ENCODE measurements around the gene ABHD13. TPM values are rescaled to one million over a fixed set of nuclear protein-coding genes. Genes with fewer than 3 reads are reported as not detected.

Gene ABHD13
- 12.1 TPM for total RNA-seq (2013)
- polyA plus RNA-seq (10 to 100 TPM in 2 of 3 donors, 1 to 10 TPM in 1; 6.8 to 20.7 (median 18.6) TPM), polyA minus RNA-seq (3.0 and 4.2 TPM in 2 replicates), total RNA-seq (23.7 to 72.4 (median 55.3) reads per million in 11 experiments)

DNA sequence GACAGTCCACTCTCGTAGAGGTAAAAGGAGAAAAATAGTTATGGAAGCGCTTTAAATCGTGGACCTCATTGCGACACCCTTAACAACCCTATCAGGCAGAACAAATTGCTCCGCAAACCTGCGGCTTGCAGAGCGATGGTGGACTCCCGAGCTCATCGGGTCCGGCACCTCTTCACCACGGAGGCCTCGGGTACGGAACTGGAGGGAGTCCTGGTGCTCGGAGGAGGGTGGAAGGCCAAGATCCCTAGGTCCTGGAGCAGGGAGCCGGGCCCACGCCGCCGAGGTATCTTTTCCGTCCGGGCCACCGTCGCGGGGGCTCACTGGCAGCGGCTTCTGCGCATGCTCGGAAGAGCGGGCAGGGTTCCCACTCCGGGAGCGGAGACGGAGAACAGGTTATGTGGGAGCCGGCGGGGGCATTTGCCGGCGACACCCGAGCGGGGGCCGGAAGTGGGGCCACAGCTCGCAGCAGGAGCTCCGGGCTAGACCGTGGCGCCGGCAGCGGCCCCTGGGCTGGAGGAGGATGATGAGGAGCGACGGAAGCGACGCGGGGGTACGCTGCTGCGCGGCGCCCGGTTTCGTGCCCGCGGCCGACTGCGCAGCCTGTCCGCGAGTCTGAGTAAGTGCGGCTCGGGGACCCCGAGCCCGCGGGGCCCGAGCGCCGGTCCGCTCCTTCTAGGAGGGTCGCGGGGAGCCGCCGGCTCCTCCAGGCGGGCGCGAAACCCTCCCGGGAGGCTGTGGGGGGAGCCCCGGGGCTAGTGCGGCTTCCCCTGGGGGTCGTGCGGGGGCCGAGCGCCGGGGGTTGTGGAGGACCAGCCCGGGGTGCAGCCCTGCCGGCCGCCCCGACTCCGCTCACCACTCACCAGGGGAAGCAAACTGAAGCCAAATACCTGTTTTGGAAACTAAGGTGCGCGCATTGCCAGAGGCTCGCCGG lies at the start of gene ABHD13:
Gene ABHD13 (plus strand): TSS at position 349 of the 931 bp plus-strand sequence. CDS start 10,827 bp downstream, outside the sequence.
- Mint-ChIP-seq H3K9me3 (peaks cover 0 to 1% (median 0%) of the 10 kb centered on the region in 7 donors), H3K36me3 (peaks cover 0 to 4% of the 10 kb centered on the region in 2 donors), H3K27ac (peak within 1 kb of the TSS; percentile 84 to 97 (median 95)), H3K27me3 (ENCODE audit: low read depth in 3 of 3) (peaks cover 0 to 1% (median 0%) of the 10 kb centered on the region in 3 donors), H3K4me1 (peaks cover 40% of the 10 kb centered on the region), H3K4me3 (peak within 1 kb of the TSS; percentile 95 to 96)
- peaks cover 69% of the 10 kb centered on the region for H3K79me2 ChIP-seq (ENCODE audit: insufficient read depth, low read length)
- peaks cover 7% of the 10 kb centered on the region for H4K20me1 ChIP-seq (ENCODE audit: insufficient read depth, low read length)
- no peaks in the 10 kb centered on the region for H3K36me3 ChIP-seq (replicated peaks in 1 of 2; ENCODE audit: control insufficient read depth in 1 of 2, insufficient read depth in 2 of 2, low read length in 2 of 2)
- H3K4me2 ChIP-seq (replicated peaks; ENCODE audit: extremely low read depth, low read length, poor library complexity, severe bottlenecking), result peak within 1 kb of the TSS; percentile 81
- no peaks in the 10 kb centered on the region for H3K27me3 ChIP-seq (ENCODE audit: control insufficient read depth in 2 of 2, insufficient read depth in 2 of 2, low read length in 2 of 2)
- DNase-seq, result peak; percentile 80 to 89 (median 83)
- H3K4me3 ChIP-seq (replicated peaks in 1 of 3; ENCODE audit: low read depth in 2 of 3, low read length in 3 of 3), result peak within 1 kb of the TSS; percentile 81 to 96 (median 85)
- peak within 1 kb of the TSS; percentile 52 to 92 for H3K27ac ChIP-seq (ENCODE audit: low read depth in 1 of 2, low read length in 2 of 2)
- under 1% methylated on average over 72 of the region's 93 CpGs for WGBS (ENCODE audit: insufficient coverage)
- H3K9me3 ChIP-seq (replicated peaks in 1 of 2; ENCODE audit: control insufficient read depth in 1 of 2, insufficient read depth in 1 of 2, low read length in 2 of 2), result no peaks in the 10 kb centered on the region
- peak within 1 kb of the TSS; percentile 98 for H2AFZ ChIP-seq (ENCODE audit: insufficient read depth, low read depth, low read length, poor library complexity, severe bottlenecking)
- H3K9ac ChIP-seq (ENCODE audit: insufficient read depth, low read length, poor library complexity, severe bottlenecking), result peak within 1 kb of the TSS; percentile 97
- TF ChIP-seq, protein P1, sequence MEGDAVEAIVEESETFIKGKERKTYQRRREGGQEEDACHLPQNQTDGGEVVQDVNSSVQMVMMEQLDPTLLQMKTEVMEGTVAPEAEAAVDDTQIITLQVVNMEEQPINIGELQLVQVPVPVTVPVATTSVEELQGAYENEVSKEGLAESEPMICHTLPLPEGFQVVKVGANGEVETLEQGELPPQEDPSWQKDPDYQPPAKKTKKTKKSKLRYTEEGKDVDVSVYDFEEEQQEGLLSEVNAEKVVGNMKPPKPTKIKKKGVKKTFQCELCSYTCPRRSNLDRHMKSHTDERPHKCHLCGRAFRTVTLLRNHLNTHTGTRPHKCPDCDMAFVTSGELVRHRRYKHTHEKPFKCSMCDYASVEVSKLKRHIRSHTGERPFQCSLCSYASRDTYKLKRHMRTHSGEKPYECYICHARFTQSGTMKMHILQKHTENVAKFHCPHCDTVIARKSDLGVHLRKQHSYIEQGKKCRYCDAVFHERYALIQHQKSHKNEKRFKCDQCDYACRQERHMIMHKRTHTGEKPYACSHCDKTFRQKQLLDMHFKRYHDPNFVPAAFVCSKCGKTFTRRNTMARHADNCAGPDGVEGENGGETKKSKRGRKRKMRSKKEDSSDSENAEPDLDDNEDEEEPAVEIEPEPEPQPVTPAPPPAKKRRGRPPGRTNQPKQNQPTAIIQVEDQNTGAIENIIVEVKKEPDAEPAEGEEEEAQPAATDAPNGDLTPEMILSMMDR (IDR thresholded peaks at IDR 0.05), result no peak
- H3K4me1 ChIP-seq (ENCODE audit: control insufficient read depth in 1 of 2, insufficient read depth in 2 of 2, low read length in 2 of 2), result peaks cover 37 to 47% of the 10 kb centered on the region in 2 donors
- intact Hi-C loops (cut with micrococcal nuclease), result loop anchor here (2.0 to 10.0 kb wide), 3 partner anchors 49 to 696 kb away; partner anchors contain the start of gene TNFSF13B (in 2 of the 2)

DNA sequence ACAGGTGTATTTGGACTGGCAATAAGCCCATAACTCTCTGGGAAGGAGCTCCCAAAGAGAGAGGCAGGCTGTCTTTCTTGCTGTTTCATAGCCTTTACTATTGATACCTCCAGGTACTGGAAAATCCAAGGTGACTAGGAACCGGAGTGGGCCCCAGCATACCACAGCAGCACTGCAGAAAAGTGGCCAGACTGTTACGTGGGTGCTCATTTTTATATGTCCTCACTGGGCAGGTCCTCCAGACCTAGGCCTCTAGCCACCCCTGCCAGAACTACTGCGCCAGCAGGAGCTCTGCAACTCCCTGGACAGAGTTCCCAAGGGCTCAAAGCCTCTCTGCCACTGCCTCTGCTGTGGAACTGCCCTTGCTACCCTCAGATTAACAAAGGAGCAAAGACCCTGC lies 49.3 kb upstream of the ABHD13 start:
- Histone ChIP-seq H3K4me2 (replicated peaks; ENCODE audit: extremely low read depth, low read length, poor library complexity, severe bottlenecking) (no peak overlapping the region), H4K20me1 (ENCODE audit: insufficient read depth, low read length) (no peaks in the 10 kb centered on the region), H3K79me2 (ENCODE audit: insufficient read depth, low read length) (no peaks in the 10 kb centered on the region), H3K4me3 (replicated peaks in 1 of 3; ENCODE audit: low read depth in 2 of 3, low read length in 3 of 3) (no peak overlapping the region), H3K27ac (ENCODE audit: low read depth in 1 of 2, low read length in 2 of 2) (no peak overlapping the region), H3K9me3 (replicated peaks in 1 of 2; ENCODE audit: control insufficient read depth in 1 of 2, insufficient read depth in 1 of 2, low read length in 2 of 2) (peaks cover 0 to 12% of the 10 kb centered on the region in 2 donors), H3K4me1 (ENCODE audit: control insufficient read depth in 1 of 2, insufficient read depth in 2 of 2, low read length in 2 of 2) (no peaks in the 10 kb centered on the region), H3K27me3 (ENCODE audit: control insufficient read depth in 2 of 2, insufficient read depth in 2 of 2, low read length in 2 of 2) (no peaks in the 10 kb centered on the region), H3K36me3 (replicated peaks in 1 of 2; ENCODE audit: control insufficient read depth in 1 of 2, insufficient read depth in 2 of 2, low read length in 2 of 2) (no peaks in the 10 kb centered on the region), H3K9ac (ENCODE audit: insufficient read depth, low read length, poor library complexity, severe bottlenecking) (no peak overlapping the region), H2AFZ (ENCODE audit: insufficient read depth, low read depth, low read length, poor library complexity, severe bottlenecking) (no peak overlapping the region)
- peaks cover 0 to 2% (median 0%) of the 10 kb centered on the region in 3 donors for H3K27me3 Mint-ChIP-seq (ENCODE audit: low read depth in 3 of 3)
- 88% methylated on average over 3 of the region's 3 CpGs for WGBS (ENCODE audit: insufficient coverage)
- peaks cover 6 to 33% (median 18%) of the 10 kb centered on the region in 7 donors for H3K9me3 Mint-ChIP-seq
- TF ChIP-seq, protein P1 (IDR thresholded peaks at IDR 0.05), result no peak
- no peaks in the 10 kb centered on the region for H3K4me1 Mint-ChIP-seq
- H3K27ac Mint-ChIP-seq, result no peak overlapping the region
- H3K4me3 Mint-ChIP-seq, result no peak overlapping the region
- H3K36me3 Mint-ChIP-seq, result no peaks in the 10 kb centered on the region
- intact Hi-C loops (cut with micrococcal nuclease), result no loop called here
- DNase-seq, result no peak

All from CD14-positive monocyte (primary cell).